ENCODE results near the gene GARNL3. TPM values are rescaled to one million over a fixed set of nuclear protein-coding genes. Genes with fewer than 3 reads are reported as not detected.

Gene GARNL3
- total and polyA plus RNA-seq, 2 of the 13 experiments (the other 11 are each of a cell fraction or from before 2014, with no cell fraction given), result 3.9 to 11.0 TPM

GRCh38 chr9:127395497-127396252 lies 131.1 kb downstream of the GARNL3 start (continued):
- TF ChIP-seq ZNF704 (CRISPR knock-in tag; IDR thresholded peaks at IDR 0.05; ENCODE audit: borderline replicate concordance) (no peak), ZNF615 (CRISPR knock-in tag; IDR thresholded peaks at IDR 0.05; ENCODE audit: borderline replicate concordance) (no peak), SPEN (CRISPR knock-in tag; IDR thresholded peaks at IDR 0.05; ENCODE audit: low read depth) (peak; percentile 34; the same call in 1 of the 2 replicates), SOX6 (IDR thresholded peaks at IDR 0.05) (no peak), SOX6 (CRISPR knock-in tag; IDR thresholded peaks at IDR 0.05) (peak; percentile 69), RERE (CRISPR knock-in tag; IDR thresholded peaks at IDR 0.05; ENCODE audit: low read depth) (peak; percentile 67; the same call in 1 of the 2 replicates), MAF1 (CRISPR knock-in tag; IDR thresholded peaks at IDR 0.05; ENCODE audit: borderline replicate concordance) (no peak), ZNF121 (CRISPR knock-in tag; IDR thresholded peaks at IDR 0.05) (no peak), ELF3 (CRISPR knock-in tag; IDR thresholded peaks at IDR 0.05) (peak; percentile 76), NR2F6 (IDR thresholded peaks at IDR 0.05) (peak; percentile 38; the same call in 1 of the 2 replicates), NR2F6 (CRISPR knock-in tag; IDR thresholded peaks at IDR 0.05) (0 out of 2 replicates have a peak, but pooled peaks have one; percentile 65), MXD3 (CRISPR knock-in tag; IDR thresholded peaks at IDR 0.05) (no peak), MYPOP (CRISPR knock-in tag; IDR thresholded peaks at IDR 0.05) (peak; percentile 11; the same call in 1 of the 2 replicates), ZC3H4 (CRISPR knock-in tag; IDR thresholded peaks at IDR 0.05; ENCODE audit: borderline replicate concordance) (peak; percentile 73; the same call in 1 of the 2 replicates), ETV5 (CRISPR knock-in tag; IDR thresholded peaks at IDR 0.05; ENCODE audit: borderline replicate concordance) (peak; percentile 97), CREM (IDR thresholded peaks at IDR 0.05) (peak; percentile 67; the same call in 1 of the 2 replicates), CREM (CRISPR knock-in tag; IDR thresholded peaks at IDR 0.05) (no peak), SMAD1 (CRISPR knock-in tag; IDR thresholded peaks at IDR 0.05; ENCODE audit: borderline replicate concordance, low read depth) (0 out of 2 replicates have a peak, but pooled peaks have one; percentile 41), THAP8 (CRISPR knock-in tag; IDR thresholded peaks at IDR 0.05; ENCODE audit: borderline replicate concordance) (no peak)
